ENCODE measurements around the gene AOPEP.

- TF ChIP-seq EZH2phosphoT487 (IDR thresholded peaks at IDR 0.05; ENCODE audit: borderline replicate concordance, low read depth): no peak
- no peak for TF ChIP-seq ZBTB33 (IDR thresholded peaks at IDR 0.05; ENCODE audit: borderline replicate concordance, low read depth)
- TF ChIP-seq USF2 (IDR thresholded peaks at IDR 0.05; ENCODE audit: borderline replicate concordance, low read depth, low read length): no peak
- TF ChIP-seq YY1 (IDR thresholded peaks at IDR 0.05; ENCODE audit: low read depth): no peak
- TF ChIP-seq CTCF (IDR thresholded peaks at IDR 0.05): no peak
- no peak for TF ChIP-seq TCF12 (IDR thresholded peaks at IDR 0.05)
- no peak for TF ChIP-seq SMC3 (IDR thresholded peaks at IDR 0.05; ENCODE audit: low read depth, low read length)
- no peak for TF ChIP-seq SIN3A (IDR thresholded peaks at IDR 0.05; ENCODE audit: borderline replicate concordance, low read depth, low read length)
- TF ChIP-seq POLR2AphosphoS5 (IDR thresholded peaks at IDR 0.05; ENCODE audit: low read depth, low read length): no peak
- TF ChIP-seq EP300 (IDR thresholded peaks at IDR 0.05; ENCODE audit: borderline replicate concordance in 1 of 2, low read depth in 1 of 2, low read length in 1 of 2): no peak
- TF ChIP-seq JUND (IDR thresholded peaks at IDR 0.05): no peak
- no peak for TF ChIP-seq REST (IDR thresholded peaks at IDR 0.05; ENCODE audit: low read depth, low read length)
- TF ChIP-seq IRF3 (IDR thresholded peaks at IDR 0.05; ENCODE audit: low read depth, low read length): no peak
- no peak for TF ChIP-seq RXRA (IDR thresholded peaks at IDR 0.05; ENCODE audit: borderline replicate concordance, low read depth)
Measured at GRCh38 chr9:94719878-94720277, 6.6 kb upstream of the AOPEP start.
